ENCODE measurements around the gene RGCC.

Gene RGCC

DNA sequence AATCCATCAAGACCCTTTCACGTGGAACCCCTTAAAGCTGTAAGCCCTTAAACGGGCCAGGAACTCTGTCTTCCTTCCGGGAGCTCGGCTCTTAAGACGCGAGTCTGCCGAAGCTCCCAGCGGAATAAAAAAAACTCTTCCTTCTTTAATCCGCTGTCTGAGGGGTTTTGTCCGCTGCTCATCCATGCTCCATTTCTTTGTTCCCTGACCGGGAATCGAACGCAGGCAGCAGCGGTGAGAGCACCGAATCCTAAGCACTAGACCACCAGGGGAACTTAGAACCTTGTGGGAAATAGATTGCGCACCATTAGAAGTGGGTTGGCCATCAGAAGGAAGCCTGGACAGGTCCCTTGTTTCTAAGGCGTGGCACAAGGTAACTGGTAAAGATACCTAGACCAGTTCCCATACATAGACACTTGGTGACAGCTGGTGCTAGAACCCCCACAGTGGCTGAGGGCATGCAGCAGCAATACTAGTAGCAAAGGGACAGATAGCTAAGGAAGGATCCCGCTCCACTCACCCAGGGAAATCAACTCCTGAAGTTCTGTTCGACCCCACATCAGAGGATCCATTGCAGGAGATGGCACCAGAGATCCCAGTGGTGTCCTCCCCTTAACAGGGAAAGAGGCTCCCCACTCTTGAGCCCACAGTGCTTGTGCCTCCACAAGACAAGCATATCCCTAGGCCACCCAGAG lies 1.5 kb upstream of the RGCC start:
- H3K9ac ChIP-seq (ENCODE audit: low read length) = no peak overlapping the region
- no peaks in the 10 kb centered on the region for H3K9me3 ChIP-seq (ENCODE audit: control insufficient read depth, low read length)
- H3K27me3 ChIP-seq (ENCODE audit: control insufficient read depth, insufficient read depth, low read length) = peaks cover 34% of the 10 kb centered on the region
- no peaks in the 10 kb centered on the region for H3K36me3 ChIP-seq (ENCODE audit: control insufficient read depth, insufficient read depth, low read length)
- no peak overlapping the region for H3K4me3 ChIP-seq (ENCODE audit: low read length)
- peaks cover 15% of the 10 kb centered on the region for H3K4me1 ChIP-seq (ENCODE audit: control insufficient read depth, insufficient read depth, low read length)

DNA sequence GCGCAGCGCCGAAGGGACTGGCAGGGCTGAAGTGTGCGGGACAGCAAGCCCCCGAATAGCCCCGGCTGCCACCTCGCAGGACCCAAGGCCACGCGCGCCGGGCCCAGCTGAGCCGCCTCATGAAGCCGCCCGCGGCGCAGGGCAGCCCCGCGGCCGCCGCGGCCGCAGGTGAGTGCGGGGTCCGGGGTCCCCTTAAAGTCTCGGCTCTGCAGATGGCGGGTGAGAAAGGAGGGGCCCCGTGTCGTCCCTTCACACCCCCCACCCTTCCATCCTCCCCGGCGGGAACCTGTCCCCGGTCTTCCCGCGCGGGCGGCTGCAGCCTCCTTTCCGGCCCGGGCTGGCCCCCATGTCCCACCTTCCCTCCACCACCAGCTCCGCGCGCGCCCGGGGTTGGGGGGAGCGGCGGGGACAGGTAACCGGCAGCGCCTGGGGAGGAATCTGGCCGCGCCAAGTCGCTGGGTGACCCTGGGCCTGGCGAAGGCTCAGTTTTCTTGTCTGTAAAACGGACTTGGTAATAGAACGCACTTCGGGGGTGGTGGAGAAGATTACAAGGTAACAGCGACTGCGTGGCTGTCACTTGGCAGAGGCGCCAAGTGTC lies 338 bp downstream of the RGCC start:
- no peaks in the 10 kb centered on the region for H3K9me3 ChIP-seq (ENCODE audit: control insufficient read depth, low read length)
- H3K36me3 ChIP-seq (ENCODE audit: control insufficient read depth, insufficient read depth, low read length) = no peaks in the 10 kb centered on the region
- peaks cover 15% of the 10 kb centered on the region for H3K4me1 ChIP-seq (ENCODE audit: control insufficient read depth, insufficient read depth, low read length)
- peak overlapping the region; percentile 61 for H3K9ac ChIP-seq (ENCODE audit: low read length)
- H3K27me3 ChIP-seq (ENCODE audit: control insufficient read depth, insufficient read depth, low read length) = peaks cover 34% of the 10 kb centered on the region
- peak overlapping the region; percentile 44 for H3K4me3 ChIP-seq (ENCODE audit: low read length)

DNA sequence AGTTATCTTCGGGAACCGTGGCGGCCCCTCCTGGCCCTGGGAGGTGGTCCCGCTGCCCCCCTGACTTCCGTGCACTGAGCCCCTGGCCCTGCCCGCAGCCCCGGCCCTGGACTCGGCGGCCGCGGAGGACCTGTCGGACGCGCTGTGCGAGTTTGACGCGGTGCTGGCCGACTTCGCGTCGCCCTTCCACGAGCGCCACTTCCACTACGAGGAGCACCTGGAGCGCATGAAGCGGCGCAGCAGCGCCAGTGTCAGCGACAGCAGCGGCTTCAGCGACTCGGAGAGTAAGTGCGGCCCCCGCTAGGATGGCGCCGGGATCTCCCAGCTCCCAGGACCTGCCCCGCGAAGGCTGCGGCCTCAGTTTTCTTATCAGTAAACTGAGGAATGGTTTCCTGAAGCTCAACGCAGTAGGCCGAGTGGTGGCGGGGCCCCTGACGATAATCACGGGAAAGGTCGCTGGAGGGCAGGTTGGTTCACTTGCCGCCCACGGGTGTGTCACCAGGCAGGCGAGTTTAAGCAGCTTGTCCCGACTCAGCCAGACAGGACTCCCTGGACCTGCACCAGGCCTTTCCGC lies 924 bp downstream of the RGCC start:
- Histone ChIP-seq H3K27me3 (ENCODE audit: control insufficient read depth, insufficient read depth, low read length) (peaks cover 34% of the 10 kb centered on the region), H3K9me3 (ENCODE audit: control insufficient read depth, low read length) (no peaks in the 10 kb centered on the region), H3K4me1 (ENCODE audit: control insufficient read depth, insufficient read depth, low read length) (peaks cover 15% of the 10 kb centered on the region), H3K36me3 (ENCODE audit: control insufficient read depth, insufficient read depth, low read length) (no peaks in the 10 kb centered on the region), H3K4me3 (ENCODE audit: low read length) (peak overlapping the region; percentile 44), H3K9ac (ENCODE audit: low read length) (peak overlapping the region; percentile 61)

DNA sequence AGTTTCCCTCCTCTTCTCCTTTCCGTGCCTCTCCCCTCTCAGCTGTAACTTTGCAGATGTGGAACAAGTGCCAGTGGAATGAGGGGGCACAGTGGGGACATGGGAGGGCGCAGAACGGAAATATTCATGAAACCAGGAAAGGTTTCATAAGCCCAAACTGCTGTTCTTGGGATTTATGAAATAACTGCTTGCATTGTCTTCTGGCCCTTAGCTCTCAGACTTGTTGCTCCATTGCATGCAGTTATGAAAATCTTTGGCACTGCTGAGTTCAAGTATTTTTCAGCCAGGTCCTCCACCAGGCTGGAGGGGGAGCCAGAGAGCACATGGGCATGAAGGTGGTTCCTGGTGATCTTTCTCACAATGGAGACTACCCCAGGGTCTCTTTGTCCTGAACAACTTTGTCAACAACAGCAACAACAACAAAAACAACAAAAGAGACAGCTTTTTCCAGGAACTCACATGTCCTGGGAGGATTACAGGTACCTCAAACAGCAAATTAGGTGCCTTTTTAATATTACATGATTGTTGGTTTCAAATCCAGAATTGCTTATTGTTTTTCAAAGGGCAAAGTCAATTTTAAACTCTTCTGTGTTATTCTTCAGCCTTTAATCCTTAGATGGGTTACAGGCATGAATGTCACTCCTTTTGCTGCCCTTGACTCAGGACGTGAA lies 1.5 kb downstream of the RGCC start:
- peak overlapping the region; percentile 61 for H3K9ac ChIP-seq (ENCODE audit: low read length)
- H3K4me3 ChIP-seq (ENCODE audit: low read length) = peak overlapping the region; percentile 44
- no peaks in the 10 kb centered on the region for H3K9me3 ChIP-seq (ENCODE audit: control insufficient read depth, low read length)
- peaks cover 34% of the 10 kb centered on the region for H3K27me3 ChIP-seq (ENCODE audit: control insufficient read depth, insufficient read depth, low read length)
- H3K36me3 ChIP-seq (ENCODE audit: control insufficient read depth, insufficient read depth, low read length) = no peaks in the 10 kb centered on the region
- peaks cover 20% of the 10 kb centered on the region for H3K4me1 ChIP-seq (ENCODE audit: control insufficient read depth, insufficient read depth, low read length)

DNA sequence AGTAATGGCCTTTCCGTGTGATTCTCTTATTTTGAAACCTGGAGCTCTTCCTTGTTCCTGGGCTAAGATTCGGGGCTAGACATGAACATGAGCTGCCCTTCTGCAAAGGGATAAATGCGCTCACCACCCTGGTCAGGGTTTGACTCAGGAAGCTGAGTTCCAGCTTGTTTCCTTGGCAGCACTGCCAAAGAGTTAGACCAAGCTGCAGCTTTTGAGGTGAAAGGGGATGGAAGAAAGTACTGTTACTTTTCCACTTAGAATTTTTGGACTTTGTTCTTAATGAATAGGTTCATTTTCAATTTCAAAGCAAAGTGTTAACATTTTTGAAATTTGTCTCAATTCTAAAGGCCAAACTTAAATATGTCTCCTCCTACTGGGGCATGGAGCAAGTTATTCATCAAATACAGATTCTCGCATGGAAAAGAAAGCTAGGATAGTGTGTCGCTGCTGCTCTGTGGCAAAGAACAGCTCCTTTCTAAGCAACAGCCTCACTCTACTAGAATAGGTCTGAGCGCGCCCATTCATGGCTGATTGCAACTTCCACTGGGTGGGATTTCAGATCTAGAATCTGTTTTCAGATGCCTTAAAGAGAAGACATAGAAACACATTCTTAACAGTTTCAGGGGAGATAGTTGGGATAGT lies 2.2 kb downstream of the RGCC start:
- Histone ChIP-seq H3K27me3 (ENCODE audit: control insufficient read depth, insufficient read depth, low read length) (peaks cover 34% of the 10 kb centered on the region), H3K9me3 (ENCODE audit: control insufficient read depth, low read length) (no peaks in the 10 kb centered on the region), H3K4me1 (ENCODE audit: control insufficient read depth, insufficient read depth, low read length) (peaks cover 26% of the 10 kb centered on the region), H3K4me3 (ENCODE audit: low read length) (no peak overlapping the region), H3K9ac (ENCODE audit: low read length) (no peak overlapping the region), H3K36me3 (ENCODE audit: control insufficient read depth, insufficient read depth, low read length) (no peaks in the 10 kb centered on the region)

DNA sequence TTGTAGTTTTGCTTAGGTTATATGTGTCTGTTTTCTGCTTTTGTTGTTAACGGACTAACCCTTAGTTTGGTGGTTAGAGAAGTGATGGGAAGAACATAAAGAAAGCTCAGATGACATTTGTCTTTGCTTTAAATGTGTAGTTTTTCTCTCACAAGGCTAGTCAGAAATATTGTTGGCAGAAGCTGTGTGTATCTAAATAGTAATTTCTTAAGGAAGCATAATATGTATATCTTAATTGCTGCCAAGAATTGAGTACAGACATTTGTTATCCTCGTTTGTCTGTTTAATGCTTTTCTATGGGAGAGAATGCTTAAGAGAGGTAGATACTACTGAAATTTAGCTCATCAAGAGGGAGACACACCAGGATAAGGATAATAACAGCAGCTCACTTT lies 2.7 kb downstream of the RGCC start:
- H3K36me3 ChIP-seq (ENCODE audit: control insufficient read depth, insufficient read depth, low read length) = no peaks in the 10 kb centered on the region
- H3K9ac ChIP-seq (ENCODE audit: low read length) = no peak overlapping the region
- H3K4me3 ChIP-seq (ENCODE audit: low read length) = no peak overlapping the region
- H3K27me3 ChIP-seq (ENCODE audit: control insufficient read depth, insufficient read depth, low read length) = peaks cover 34% of the 10 kb centered on the region
- H3K9me3 ChIP-seq (ENCODE audit: control insufficient read depth, low read length) = no peaks in the 10 kb centered on the region
- peaks cover 29% of the 10 kb centered on the region for H3K4me1 ChIP-seq (ENCODE audit: control insufficient read depth, insufficient read depth, low read length)

DNA sequence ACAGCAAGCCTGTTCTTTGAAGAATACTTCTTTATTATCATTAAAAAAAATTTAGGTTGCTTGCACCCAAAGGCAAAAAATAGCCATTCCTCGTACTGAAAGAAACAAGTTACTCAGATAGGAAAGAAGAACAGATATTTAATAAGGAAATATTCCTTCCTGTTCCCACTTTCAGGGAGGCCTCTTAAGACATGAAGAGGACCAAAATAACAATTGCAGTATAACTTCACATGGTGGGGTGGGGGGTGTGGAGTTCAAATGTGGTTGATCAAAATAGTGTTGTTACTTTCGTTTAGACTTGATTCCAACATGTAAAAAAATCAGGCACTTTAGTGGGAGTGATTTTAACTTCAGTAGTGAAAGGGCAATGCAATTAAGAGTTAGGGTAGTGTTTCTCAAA lies 3.6 kb downstream of the RGCC start:
- Histone ChIP-seq H3K4me1 (ENCODE audit: control insufficient read depth, insufficient read depth, low read length) (peaks cover 29% of the 10 kb centered on the region), H3K27me3 (ENCODE audit: control insufficient read depth, insufficient read depth, low read length) (peaks cover 33% of the 10 kb centered on the region), H3K9ac (ENCODE audit: low read length) (no peak overlapping the region), H3K36me3 (ENCODE audit: control insufficient read depth, insufficient read depth, low read length) (no peaks in the 10 kb centered on the region), H3K4me3 (ENCODE audit: low read length) (no peak overlapping the region), H3K9me3 (ENCODE audit: control insufficient read depth, low read length) (no peaks in the 10 kb centered on the region)

DNA sequence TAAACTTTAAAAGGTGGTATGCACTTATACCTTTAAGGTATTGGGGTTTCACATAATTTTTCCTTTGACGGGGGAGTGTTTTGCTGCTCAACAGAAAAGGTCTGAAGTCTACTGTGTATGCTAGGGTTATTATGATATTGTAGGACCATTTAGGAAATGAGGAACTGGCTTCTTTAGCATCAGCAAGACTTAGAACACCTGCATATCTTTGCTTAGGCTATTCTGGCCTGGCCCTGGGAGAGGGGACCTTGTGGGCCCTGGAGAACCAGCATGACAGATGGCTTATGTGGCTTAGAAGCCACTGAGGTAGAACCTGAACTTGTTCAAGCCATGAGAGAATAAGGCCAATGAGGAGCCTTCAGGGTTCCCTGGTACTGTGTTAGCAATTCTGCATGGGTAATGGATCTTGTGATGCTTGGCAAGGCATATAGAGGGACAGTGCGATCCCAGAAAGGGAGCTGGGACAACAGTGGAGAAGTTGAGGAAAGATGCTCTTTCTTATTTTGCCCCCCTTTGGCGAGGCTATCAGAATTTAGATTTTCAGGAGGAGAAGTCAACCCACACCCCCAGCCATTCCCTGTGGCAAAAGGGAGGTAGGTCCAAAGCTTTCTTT lies 4.3 kb downstream of the RGCC start:
- H3K27me3 ChIP-seq (ENCODE audit: control insufficient read depth, insufficient read depth, low read length) = peaks cover 26% of the 10 kb centered on the region
- H3K9me3 ChIP-seq (ENCODE audit: control insufficient read depth, low read length) = no peaks in the 10 kb centered on the region
- no peaks in the 10 kb centered on the region for H3K36me3 ChIP-seq (ENCODE audit: control insufficient read depth, insufficient read depth, low read length)
- H3K4me3 ChIP-seq (ENCODE audit: low read length) = no peak overlapping the region
- no peak overlapping the region for H3K9ac ChIP-seq (ENCODE audit: low read length)
- peaks cover 29% of the 10 kb centered on the region for H3K4me1 ChIP-seq (ENCODE audit: control insufficient read depth, insufficient read depth, low read length)

GRCh38 chr13:41462427-41462826 lies 5.1 kb downstream of the RGCC start:
- Histone ChIP-seq H3K9me3 (ENCODE audit: control insufficient read depth, low read length) (no peaks in the 10 kb centered on the region), H3K4me3 (ENCODE audit: low read length) (no peak overlapping the region), H3K27me3 (ENCODE audit: control insufficient read depth, insufficient read depth, low read length) (peaks cover 18% of the 10 kb centered on the region), H3K4me1 (ENCODE audit: control insufficient read depth, insufficient read depth, low read length) (peaks cover 28% of the 10 kb centered on the region), H3K36me3 (ENCODE audit: control insufficient read depth, insufficient read depth, low read length) (no peaks in the 10 kb centered on the region), H3K9ac (ENCODE audit: low read length) (no peak overlapping the region)

- H3K4me3 ChIP-seq (ENCODE audit: low read length) = no peak overlapping the region
- no peaks in the 10 kb centered on the region for H3K9me3 ChIP-seq (ENCODE audit: control insufficient read depth, low read length)
- peaks cover 14% of the 10 kb centered on the region for H3K4me1 ChIP-seq (ENCODE audit: control insufficient read depth, insufficient read depth, low read length)
- H3K27me3 ChIP-seq (ENCODE audit: control insufficient read depth, insufficient read depth, low read length) = peaks cover 2% of the 10 kb centered on the region
- no peaks in the 10 kb centered on the region for H3K36me3 ChIP-seq (ENCODE audit: control insufficient read depth, insufficient read depth, low read length)
- no peak overlapping the region for H3K9ac ChIP-seq (ENCODE audit: low read length)
These were observed 6.7 kb downstream of the RGCC start for GRCh38 chr13:41463838-41464602.

DNA sequence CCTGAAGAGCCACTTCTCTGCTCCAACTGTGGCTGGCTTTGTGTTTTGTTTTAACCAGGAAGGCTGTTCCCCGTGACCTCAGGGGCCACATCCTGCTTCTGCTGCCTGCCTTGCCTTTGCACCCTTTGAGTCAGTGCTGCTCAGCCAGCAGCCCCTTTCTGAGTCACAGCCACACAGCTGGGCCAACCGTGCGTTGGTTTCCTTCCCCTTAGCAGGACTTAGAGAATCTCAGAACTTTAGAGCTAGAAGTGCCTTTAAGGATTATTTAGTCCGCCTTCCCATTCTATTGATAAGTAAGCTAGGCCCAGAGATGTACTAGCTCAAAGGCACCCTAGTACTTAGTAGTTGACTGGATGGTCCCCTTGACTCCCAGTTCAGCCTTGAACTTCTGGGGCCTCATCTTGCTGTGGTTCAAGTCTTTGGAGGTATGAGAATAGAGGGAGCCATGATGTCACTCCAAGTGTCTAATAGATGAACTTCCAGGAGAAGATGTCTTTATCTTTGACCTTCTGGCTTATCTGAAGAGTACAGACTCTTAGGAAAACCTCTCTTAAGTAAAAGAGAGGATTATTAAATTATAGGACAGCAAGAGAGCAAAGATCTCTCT lies 8.0 kb downstream of the RGCC start:
- Histone ChIP-seq H3K4me1 (ENCODE audit: control insufficient read depth, insufficient read depth, low read length) (peaks cover 14% of the 10 kb centered on the region), H3K9ac (ENCODE audit: low read length) (no peak overlapping the region), H3K4me3 (ENCODE audit: low read length) (no peak overlapping the region), H3K9me3 (ENCODE audit: control insufficient read depth, low read length) (no peaks in the 10 kb centered on the region), H3K27me3 (ENCODE audit: control insufficient read depth, insufficient read depth, low read length) (no peaks in the 10 kb centered on the region), H3K36me3 (ENCODE audit: control insufficient read depth, insufficient read depth, low read length) (no peaks in the 10 kb centered on the region)

Measured in mucosa of stomach (tissue), 1 donor.